ENCODE data around the gene ZNF808. TPM values are rescaled to one million over a fixed set of nuclear protein-coding genes. Genes with fewer than 3 reads are reported as not detected.
"Not testable (repeated sequence)": the region's sequence is repeated elsewhere in the genome, so short reads cannot be mapped to it uniquely, and the experiment has no call there.

The ZNF808 gene
- total RNA-seq, 6 donors from 2014 or later: 12.6 to 63.9 (median 25.3) TPM

DNA sequence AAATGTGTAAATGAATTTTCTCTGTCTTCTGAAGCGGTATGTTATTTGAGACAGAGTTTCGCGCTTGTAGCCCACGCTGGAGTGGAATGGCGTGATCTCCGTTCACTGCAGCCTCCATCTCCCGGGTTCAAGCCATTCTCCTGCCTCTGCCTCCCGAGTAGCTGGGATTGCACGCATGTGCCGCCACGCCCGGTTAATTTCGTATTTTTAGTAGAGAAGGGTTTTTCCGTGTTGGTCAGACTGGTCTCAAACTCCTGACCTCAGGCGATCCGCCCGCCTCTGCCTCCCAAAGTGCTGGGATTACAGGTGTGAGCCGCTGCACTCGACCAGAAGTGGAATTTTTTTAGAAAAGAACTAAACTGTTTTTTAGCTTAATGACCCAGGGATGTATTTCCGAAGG is 3.4 kb upstream of the ZNF808 start:
- peaks cover 10 to 17% (median 12%) of the 10 kb centered on the region in 4 donors for H3K4me1 ChIP-seq
- no peaks in the 10 kb centered on the region for H3K27me3 ChIP-seq
- H3K27ac ChIP-seq: no peak overlapping the region
- DNase-seq (no peak), ATAC-seq (ENCODE audit: low FRiP score in 2 of 2) (no peak)
- H3K4me3 ChIP-seq: no peak overlapping the region
- TF ChIP-seq, protein P1, sequence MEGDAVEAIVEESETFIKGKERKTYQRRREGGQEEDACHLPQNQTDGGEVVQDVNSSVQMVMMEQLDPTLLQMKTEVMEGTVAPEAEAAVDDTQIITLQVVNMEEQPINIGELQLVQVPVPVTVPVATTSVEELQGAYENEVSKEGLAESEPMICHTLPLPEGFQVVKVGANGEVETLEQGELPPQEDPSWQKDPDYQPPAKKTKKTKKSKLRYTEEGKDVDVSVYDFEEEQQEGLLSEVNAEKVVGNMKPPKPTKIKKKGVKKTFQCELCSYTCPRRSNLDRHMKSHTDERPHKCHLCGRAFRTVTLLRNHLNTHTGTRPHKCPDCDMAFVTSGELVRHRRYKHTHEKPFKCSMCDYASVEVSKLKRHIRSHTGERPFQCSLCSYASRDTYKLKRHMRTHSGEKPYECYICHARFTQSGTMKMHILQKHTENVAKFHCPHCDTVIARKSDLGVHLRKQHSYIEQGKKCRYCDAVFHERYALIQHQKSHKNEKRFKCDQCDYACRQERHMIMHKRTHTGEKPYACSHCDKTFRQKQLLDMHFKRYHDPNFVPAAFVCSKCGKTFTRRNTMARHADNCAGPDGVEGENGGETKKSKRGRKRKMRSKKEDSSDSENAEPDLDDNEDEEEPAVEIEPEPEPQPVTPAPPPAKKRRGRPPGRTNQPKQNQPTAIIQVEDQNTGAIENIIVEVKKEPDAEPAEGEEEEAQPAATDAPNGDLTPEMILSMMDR (IDR thresholded peaks at IDR 0.05): no peak
- TF ChIP-seq POLR2AphosphoS5 (IDR thresholded peaks at IDR 0.05) (no peak), EP300 (IDR thresholded peaks at IDR 0.05) (no peak), POLR2A (IDR thresholded peaks at IDR 0.05) (no peak)
- WGBS, 2 donors: 80 to 83% methylated on average over 20 of the region's 20 CpGs
- no peaks in the 10 kb centered on the region for H3K36me3 ChIP-seq
- peaks cover 0 to 16% (median 6%) of the 10 kb centered on the region in 4 donors for H3K9me3 ChIP-seq

GRCh38 chr19:52527956-52528351 is 486 bp downstream of the ZNF808 start:
- Histone ChIP-seq H3K9me3 (peaks cover 0 to 5% (median 1%) of the 10 kb centered on the region in 4 donors), H3K4me3 (peak overlapping the region; percentile 76 to 81 (median 77)), H3K36me3 (peaks cover 0 to 4% (median under 1%) of the 10 kb centered on the region in 4 donors), H3K4me1 (peaks cover 10 to 18% (median 13%) of the 10 kb centered on the region in 4 donors), H3K27me3 (no peaks in the 10 kb centered on the region), H3K27ac (peak overlapping the region; percentile 88 to 95 (median 89))
- ATAC-seq (ENCODE audit: low FRiP score in 2 of 2): peak; percentile 21 to 41
- WGBS, 2 donors: 2 to 4% methylated on average over 10 to 23 of the region's 25 CpGs
- peak in 1 of 2 donors; percentile 77 for DNase-seq
- TF ChIP-seq POLR2A (IDR thresholded peaks at IDR 0.05) (no peak), EP300 (IDR thresholded peaks at IDR 0.05) (no peak), POLR2AphosphoS5 (IDR thresholded peaks at IDR 0.05) (no peak)
- TF ChIP-seq, protein P1 (IDR thresholded peaks at IDR 0.05): no peak

DNA sequence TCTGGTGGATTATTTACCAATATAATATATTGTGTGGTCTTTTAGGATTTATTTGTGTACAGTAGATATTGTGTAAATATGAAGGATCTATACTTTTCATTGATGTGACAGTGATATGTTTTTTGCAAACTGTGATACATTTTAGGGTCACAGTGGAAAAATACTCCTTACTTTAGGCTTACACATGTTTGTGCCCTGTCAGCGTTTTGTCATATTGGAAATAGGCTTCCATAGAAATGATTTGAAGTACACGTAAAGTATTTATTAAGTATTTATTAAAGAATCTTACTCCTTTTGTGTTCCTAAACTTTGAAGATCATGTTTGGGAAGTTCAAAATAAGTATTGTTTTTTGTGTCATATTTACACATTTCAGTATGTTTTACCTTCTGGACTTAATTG is 5.0 kb downstream of the ZNF808 start:
- Histone ChIP-seq H3K9me3 (peaks cover 0 to 8% (median 4%) of the 10 kb centered on the region in 4 donors), H3K4me1 (peaks cover 10 to 18% (median 15%) of the 10 kb centered on the region in 4 donors), H3K4me3 (no peak overlapping the region), H3K27ac (no peak overlapping the region), H3K27me3 (no peaks in the 10 kb centered on the region), H3K36me3 (peaks cover 2 to 13% (median 4%) of the 10 kb centered on the region in 4 donors)
- DNase-seq (no peak), ATAC-seq (ENCODE audit: low FRiP score in 2 of 2) (no peak)
- WGBS, 2 donors: 93 to 98% methylated on average over 1 to 2 of the region's 2 CpGs
- no peak for TF ChIP-seq EP300 (IDR thresholded peaks at IDR 0.05)
- no peak for TF ChIP-seq POLR2AphosphoS5 (IDR thresholded peaks at IDR 0.05)
- no peak for TF ChIP-seq POLR2A (IDR thresholded peaks at IDR 0.05)
- TF ChIP-seq, protein P1 (IDR thresholded peaks at IDR 0.05): no peak

DNA sequence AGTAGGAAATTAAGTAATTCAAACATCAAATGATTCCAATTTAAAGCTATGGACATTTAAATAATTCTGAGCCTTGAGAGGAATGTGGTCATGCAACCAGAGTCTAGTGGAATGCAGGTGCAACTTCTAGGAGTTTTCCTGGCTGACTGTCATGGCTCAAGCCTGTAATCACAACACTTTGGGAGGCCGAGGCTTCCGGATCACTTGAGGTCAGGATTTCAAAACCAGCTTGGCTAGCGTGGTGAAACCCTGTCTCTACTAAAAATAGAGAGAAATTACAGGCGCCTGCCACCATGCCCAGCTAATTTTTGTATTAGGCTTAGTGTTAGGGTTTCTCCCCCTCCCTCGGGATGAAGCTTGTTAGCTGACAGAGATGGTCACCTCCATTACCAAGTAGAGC is 6.4 kb downstream of the ZNF808 start:
- ATAC-seq (ENCODE audit: low FRiP score in 2 of 2) (no peak), DNase-seq (peak in 1 of 2 donors; percentile 42)
- Histone ChIP-seq H3K27ac (no peak overlapping the region), H3K4me3 (no peak overlapping the region), H3K9me3 (peaks cover 0 to 8% (median 4%) of the 10 kb centered on the region in 4 donors), H3K27me3 (no peaks in the 10 kb centered on the region), H3K4me1 (peaks cover 1 to 7% (median 6%) of the 10 kb centered on the region in 4 donors), H3K36me3 (peaks cover 2 to 13% (median 4%) of the 10 kb centered on the region in 4 donors)
- TF ChIP-seq EP300 (IDR thresholded peaks at IDR 0.05) (peak in 1 of 4 donors; percentile 14), POLR2A (IDR thresholded peaks at IDR 0.05) (no peak)
- 56 to 65% methylated on average over 4 to 5 of the region's 5 CpGs for WGBS, 2 donors

DNA sequence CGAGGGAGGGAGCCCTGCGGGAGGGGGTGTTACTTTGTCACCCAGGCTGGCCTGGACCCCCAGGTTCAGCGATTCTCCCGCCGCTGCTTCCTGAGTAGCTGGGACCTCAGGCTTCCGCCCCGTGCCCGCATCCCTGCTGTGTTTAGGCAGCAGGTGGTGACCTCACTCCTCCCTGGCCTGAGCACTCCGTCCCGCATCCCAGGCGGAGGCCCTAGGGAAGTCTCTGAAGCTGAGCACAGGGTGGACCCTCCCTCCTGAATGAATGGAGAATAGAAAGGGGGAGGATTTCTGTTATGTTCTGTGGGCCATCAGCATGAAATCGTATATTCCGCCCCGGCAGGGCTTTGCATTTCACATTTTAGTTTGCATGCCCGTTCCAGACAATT is 7.9 kb downstream of the ZNF808 start:
- not testable (repeated sequence) for H3K4me1 ChIP-seq; H3K27me3 ChIP-seq; ATAC-seq (ENCODE audit: low FRiP score in 2 of 2)
- peak overlapping the region; percentile 69 to 80 (median 78) for H3K27ac ChIP-seq
- H3K9me3 ChIP-seq: peaks cover 0 to 16% (median 7%) of the 10 kb centered on the region in 4 donors
- WGBS, 2 donors: 8 to 12% methylated on average over 9 to 15 of the region's 15 CpGs
- peak in 1 of 2 donors; percentile 50 for DNase-seq
- peak overlapping the region; percentile 41 to 61 (median 58) for H3K4me3 ChIP-seq
- peaks cover 2 to 17% (median 4%) of the 10 kb centered on the region in 4 donors for H3K36me3 ChIP-seq
